ENCODE data around the gene HNRNPUL2. TPM values are rescaled to one million over a fixed set of nuclear protein-coding genes. Genes with fewer than 3 reads are reported as not detected.

Gene HNRNPUL2
- total RNA-seq, 1 experiment from 2014 or later = 43.5 TPM

DNA sequence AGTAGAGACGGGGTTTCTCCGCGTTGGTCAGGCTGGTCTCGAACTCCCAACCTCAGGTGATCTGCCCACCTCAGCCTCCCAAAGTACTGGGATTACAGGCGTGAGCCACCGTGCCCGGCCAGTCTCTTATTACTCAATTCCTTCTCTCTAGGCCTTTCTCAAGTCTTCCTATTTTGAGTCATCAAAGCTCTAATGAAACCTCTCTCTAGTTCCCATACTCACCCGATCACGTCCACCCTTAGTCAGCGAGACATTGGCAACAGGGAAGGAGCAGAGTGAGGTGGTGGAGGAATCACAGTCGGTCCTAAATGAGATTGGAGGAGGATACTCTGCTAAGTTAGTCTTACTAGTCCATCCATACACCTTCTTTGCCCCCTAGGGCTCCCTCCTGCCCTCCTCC lies 25.0 kb downstream of the HNRNPUL2 start:
- H2AFZ ChIP-seq (ENCODE audit: low read length) = no peak overlapping the region
- H3K9me3 ChIP-seq (ENCODE audit: control insufficient read depth, low read depth, low read length) = no peaks in the 10 kb centered on the region
- H3K79me2 ChIP-seq (ENCODE audit: insufficient read depth, low read length) = no peaks in the 10 kb centered on the region; the same call in 1 of the 2 replicates
- H2BK12ac ChIP-seq (ENCODE audit: insufficient read length, low read depth, low read length) = no peak overlapping the region
- H4K5ac ChIP-seq (ENCODE audit: insufficient read length, low read depth, low read length) = no peak overlapping the region
- H3K9me3 Mint-ChIP-seq = no peaks in the 10 kb centered on the region
- H3K23ac ChIP-seq (ENCODE audit: insufficient read length, low read depth, low read length) = no peak overlapping the region
- H3K4ac ChIP-seq (ENCODE audit: low read depth, low read length) = no peak overlapping the region
- no peaks in the 10 kb centered on the region for H3K4me1 ChIP-seq (ENCODE audit: insufficient read depth, low read length)
- no CpG with 5 or more reads among the region's 11 CpGs for whole genome bisulfite sequencing (ENCODE audit: extremely low coverage, insufficient read length, low lambda C conversion rate)
- peaks cover 14 to 15% of the 10 kb centered on the region in 2 experiments for H3K4me1 Mint-ChIP-seq
- H3K36me3 Mint-ChIP-seq (ENCODE audit: insufficient read depth in 1 of 3, low read depth in 3 of 3) = peaks cover 23 to 42% (median 32%) of the 10 kb centered on the region in 3 experiments; a peak in 6 of 7 replicates
- H3K4me3 Mint-ChIP-seq = no peak overlapping the region; a peak in 1 of 5 replicates
- H3K27me3 Mint-ChIP-seq (ENCODE audit: low read depth) = no peaks in the 10 kb centered on the region
- H3T11ph ChIP-seq (ENCODE audit: low read length) = no peak overlapping the region
- no peak overlapping the region for H3K9ac ChIP-seq (ENCODE audit: extremely low read depth, insufficient read length, low read length)
- H4K8ac ChIP-seq (replicated peaks; ENCODE audit: insufficient read length, low read depth, low read length) = no peak overlapping the region
- H2BK5ac ChIP-seq (ENCODE audit: insufficient read length, low read length) = no peak overlapping the region
- H3K27me3 ChIP-seq (ENCODE audit: insufficient read depth, low read length) = no peaks in the 10 kb centered on the region
- TF ChIP-seq CTCF (conservative IDR thresholded peaks at IDR 0.05) = no peak
- H2BK120ac ChIP-seq (ENCODE audit: low read depth, low read length, poor library complexity, severe bottlenecking) = no peak overlapping the region
- H3K23me2 ChIP-seq (ENCODE audit: insufficient read length, low read depth, low read length, poor library complexity, severe bottlenecking) = peaks cover 10% of the 10 kb centered on the region
- H3K27ac ChIP-seq (ENCODE audit: insufficient read length, low read depth, low read length) = no peak overlapping the region
- no peaks in the 10 kb centered on the region for H3K79me1 ChIP-seq (ENCODE audit: insufficient read depth, low read depth, low read length, poor library complexity, severe bottlenecking)
- no peak overlapping the region for H2BK15ac ChIP-seq (ENCODE audit: low read depth, low read length)
- no peak overlapping the region for H3K14ac ChIP-seq (ENCODE audit: insufficient read depth, low read length)
- no peaks in the 10 kb centered on the region for H4K20me1 ChIP-seq (ENCODE audit: control insufficient read depth, insufficient read depth, insufficient read length)
- no peak overlapping the region for H2BK20ac ChIP-seq (ENCODE audit: low read depth, low read length, poor library complexity, severe bottlenecking)
- H3K18ac ChIP-seq (ENCODE audit: insufficient read length, low read depth, low read length) = no peak overlapping the region
- peak overlapping the region in 2 of 3 experiments; percentile 16 to 68; a peak in 3 of 7 replicates for H3K27ac Mint-ChIP-seq
- H3K4me2 ChIP-seq (ENCODE audit: insufficient read depth, insufficient read length, low read length) = no peak overlapping the region
- no peak overlapping the region for H4K91ac ChIP-seq (ENCODE audit: insufficient read length, low read depth, low read length)
- H2AK5ac ChIP-seq (ENCODE audit: insufficient read length, low read length) = no peak overlapping the region
- DNase-seq = no peak
- no peak overlapping the region for H3K56ac ChIP-seq (ENCODE audit: insufficient read length, low read depth, low read length)

All from H9 (cell line).